PC-9 (cell line): Measurements from ENCODE around the gene SCAPER.

Experiments
- EZH2 ChIP-seq: fragments of 200-600 bp; sonication (generic); IDR thresholded peaks from 2 replicates; pipeline ENCODE4 v1.8.0; 2017; ENCODE audit warnings: antibody characterized with exemption, low read depth
- TF ChIP-seq, protein P1 (sequence below): fragments of 200-600 bp; sonication (generic); conservative IDR thresholded peaks from 2 replicates; pipeline ENCODE4 v1.6.1; 2017; ENCODE audit warnings: mixed run types, antibody characterized with exemption, mild to moderate bottlenecking, moderate library complexity

DNA sequence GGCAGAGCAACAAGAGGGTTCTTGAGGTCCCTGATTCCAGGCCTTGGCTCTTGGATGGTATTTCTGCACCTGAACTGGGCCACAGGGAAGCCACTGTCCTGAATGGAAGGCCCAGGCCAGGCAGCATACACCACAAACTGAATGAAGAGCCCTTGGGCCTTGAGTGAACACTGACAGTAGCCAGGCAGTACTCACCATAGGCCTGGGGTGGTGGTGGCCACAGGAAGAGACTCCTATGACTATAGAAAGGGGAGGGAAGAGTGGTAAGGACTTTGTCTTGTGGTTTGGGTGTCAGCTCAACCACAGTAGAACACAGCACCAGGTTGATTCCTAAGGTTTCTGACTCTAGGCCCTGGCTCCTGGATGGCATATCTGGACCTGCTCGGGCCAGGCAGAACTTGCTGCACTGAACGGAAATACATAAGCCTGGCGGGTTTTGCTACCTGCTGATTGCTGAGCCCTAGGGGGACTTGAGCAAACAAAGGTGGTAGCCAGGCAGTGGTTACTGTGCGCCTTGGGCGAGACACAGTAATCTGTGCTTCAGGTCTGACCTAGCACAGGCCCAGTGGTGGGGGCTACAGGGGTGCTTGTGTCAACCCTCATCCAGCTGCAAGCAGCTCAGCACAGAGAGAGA is 327.1 kb downstream of the SCAPER start:
- TF ChIP-seq, protein P1, sequence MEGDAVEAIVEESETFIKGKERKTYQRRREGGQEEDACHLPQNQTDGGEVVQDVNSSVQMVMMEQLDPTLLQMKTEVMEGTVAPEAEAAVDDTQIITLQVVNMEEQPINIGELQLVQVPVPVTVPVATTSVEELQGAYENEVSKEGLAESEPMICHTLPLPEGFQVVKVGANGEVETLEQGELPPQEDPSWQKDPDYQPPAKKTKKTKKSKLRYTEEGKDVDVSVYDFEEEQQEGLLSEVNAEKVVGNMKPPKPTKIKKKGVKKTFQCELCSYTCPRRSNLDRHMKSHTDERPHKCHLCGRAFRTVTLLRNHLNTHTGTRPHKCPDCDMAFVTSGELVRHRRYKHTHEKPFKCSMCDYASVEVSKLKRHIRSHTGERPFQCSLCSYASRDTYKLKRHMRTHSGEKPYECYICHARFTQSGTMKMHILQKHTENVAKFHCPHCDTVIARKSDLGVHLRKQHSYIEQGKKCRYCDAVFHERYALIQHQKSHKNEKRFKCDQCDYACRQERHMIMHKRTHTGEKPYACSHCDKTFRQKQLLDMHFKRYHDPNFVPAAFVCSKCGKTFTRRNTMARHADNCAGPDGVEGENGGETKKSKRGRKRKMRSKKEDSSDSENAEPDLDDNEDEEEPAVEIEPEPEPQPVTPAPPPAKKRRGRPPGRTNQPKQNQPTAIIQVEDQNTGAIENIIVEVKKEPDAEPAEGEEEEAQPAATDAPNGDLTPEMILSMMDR, result no peak
- TF ChIP-seq EZH2, result no peak
